22Rv1 (cell line): ENCODE measurements around the gene MAD1L1.

Experiments used
- ZFX ChIP-seq: fragments of 450-650 bp; IDR thresholded peaks from 2 replicates; pipeline ENCODE4 v1.6.1; 2017; ENCODE audit warnings: antibody characterized with exemption, borderline replicate concordance
- TF ChIP-seq, protein P1 (sequence below): fragments of 450-650 bp; IDR thresholded peaks from 2 replicates; pipeline ENCODE4 v1.5.1; 2017; ENCODE audit warnings: mild to moderate bottlenecking

DNA sequence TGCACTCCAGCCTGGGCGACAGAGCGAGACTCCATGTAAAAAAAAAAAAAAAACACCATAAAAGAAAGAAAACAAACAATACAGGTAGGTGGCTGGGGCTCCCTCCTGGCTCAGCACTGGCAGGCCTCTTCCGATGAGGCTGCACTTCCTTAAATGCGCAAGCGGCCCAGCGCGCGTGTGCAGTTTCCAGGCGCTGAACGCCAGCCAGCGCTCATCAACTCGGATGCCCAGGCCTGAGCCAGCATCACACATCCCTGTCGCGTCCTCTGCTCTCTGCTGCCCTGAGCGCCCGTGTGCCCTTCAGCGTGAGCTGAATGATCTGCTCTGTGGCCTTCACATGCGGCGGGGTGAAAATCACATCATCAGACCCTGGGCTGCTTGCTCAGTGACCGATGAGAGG, 41.1 kb upstream of the MAD1L1 start:
- TF ChIP-seq, protein P1, sequence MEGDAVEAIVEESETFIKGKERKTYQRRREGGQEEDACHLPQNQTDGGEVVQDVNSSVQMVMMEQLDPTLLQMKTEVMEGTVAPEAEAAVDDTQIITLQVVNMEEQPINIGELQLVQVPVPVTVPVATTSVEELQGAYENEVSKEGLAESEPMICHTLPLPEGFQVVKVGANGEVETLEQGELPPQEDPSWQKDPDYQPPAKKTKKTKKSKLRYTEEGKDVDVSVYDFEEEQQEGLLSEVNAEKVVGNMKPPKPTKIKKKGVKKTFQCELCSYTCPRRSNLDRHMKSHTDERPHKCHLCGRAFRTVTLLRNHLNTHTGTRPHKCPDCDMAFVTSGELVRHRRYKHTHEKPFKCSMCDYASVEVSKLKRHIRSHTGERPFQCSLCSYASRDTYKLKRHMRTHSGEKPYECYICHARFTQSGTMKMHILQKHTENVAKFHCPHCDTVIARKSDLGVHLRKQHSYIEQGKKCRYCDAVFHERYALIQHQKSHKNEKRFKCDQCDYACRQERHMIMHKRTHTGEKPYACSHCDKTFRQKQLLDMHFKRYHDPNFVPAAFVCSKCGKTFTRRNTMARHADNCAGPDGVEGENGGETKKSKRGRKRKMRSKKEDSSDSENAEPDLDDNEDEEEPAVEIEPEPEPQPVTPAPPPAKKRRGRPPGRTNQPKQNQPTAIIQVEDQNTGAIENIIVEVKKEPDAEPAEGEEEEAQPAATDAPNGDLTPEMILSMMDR: no peak
- TF ChIP-seq ZFX: no peak
